Measurements from ENCODE around the gene HMGB1. TPM values are rescaled to one million over a fixed set of nuclear protein-coding genes. Genes with fewer than 3 reads are reported as not detected.

The HMGB1 gene
- total RNA-seq, 1 donor, result 313 TPM

Other genes starting within 250 kb of the HMGB1 start
- 7.0 TPM for gene KATNAL1, start 158.4 kb downstream of the HMGB1 start, total RNA-seq
- gene UBE2L5, start 43.4 kb downstream of the HMGB1 start, total RNA-seq, result not detected
- 90.4 TPM for gene USPL1, start 152.0 kb upstream of the HMGB1 start, total RNA-seq